Panc1 (cell line): ENCODE results near the gene STUB1. TPM values are rescaled to one million over a fixed set of nuclear protein-coding genes. Genes with fewer than 3 reads are reported as not detected.

Source experiments
- ATAC-seq: fragments of 200-7000 bp; cut with Tn5 transposase; 2 replicates; pipeline ENCODE4 v1.9.1; 2020; ENCODE audit warnings: mild to moderate bottlenecking, moderate library complexity
- BruUV-seq: library from RNA; stranded (reverse); fragments of 400-500 nt; replicated peaks from 2 replicates; lab custom pipeline; 2021; lab: Mats Ljungman, UMichigan
- CTCF ChIA-PET: fragments of 300-600 bp; sonication (Branson Sonifier 250); formaldehyde crosslinking; loops from one replicate; lab custom pipeline; 2022; ENCODE audit warnings: antibody characterized with exemption; lab: Charles Lee
- POLR2A ChIA-PET: fragments of 300-600 bp; sonication (Branson Sonifier 250); formaldehyde crosslinking; loops from one replicate; lab custom pipeline; 2022; ENCODE audit warnings: antibody characterized with exemption; lab: Charles Lee
- DNase-seq: peaks from one replicate; pipeline ENCODE4 v3.0.0-alpha.2; 2010; ENCODE audit warnings: low read depth, low spot score
- H3K27ac ChIP-seq: 2 replicates; pipeline ENCODE4 v1.5.1; 2011; ENCODE audit warnings: mild to moderate bottlenecking, low read length, inconsistent platforms
- H3K27me3 ChIP-seq: fragments of 200-500 bp; sonication (Bioruptor generic); 2 replicates; pipeline ENCODE4 v1.6.0; 2014; ENCODE audit warnings: low read length, inconsistent platforms; ENCODE audit not compliant: control insufficient read depth, insufficient read depth
- H3K36me3 ChIP-seq: fragments of 200-500 bp; sonication (Bioruptor generic); 2 replicates; pipeline ENCODE4 v1.5.1; 2014; ENCODE audit warnings: inconsistent platforms, mild to moderate bottlenecking, low read length, moderate library complexity; ENCODE audit not compliant: control insufficient read depth, insufficient read depth
- H3K4me1 ChIP-seq: 2 replicates; pipeline ENCODE4 v1.5.1; 2011; ENCODE audit warnings: inconsistent platforms, mild to moderate bottlenecking, low read length, moderate library complexity; ENCODE audit not compliant: control insufficient read depth, insufficient read depth
- H3K4me3 ChIP-seq, 2 experiments: 2 replicates each; pipeline ENCODE4 v1.5.1; 2011 to 2012; ENCODE audit warnings: low read depth in 2 of 2, low read length in 2 of 2, mild to moderate bottlenecking in 2 of 2, inconsistent platforms in 1 of 2, moderate library complexity in 1 of 2
- H3K9me3 ChIP-seq: fragments of 200-500 bp; sonication (Bioruptor generic); 2 replicates; pipeline ENCODE4 v1.5.1; 2014; ENCODE audit warnings: low read depth, mild to moderate bottlenecking, inconsistent platforms, low read length, moderate library complexity; ENCODE audit not compliant: control insufficient read depth, insufficient read depth
- CTCF ChIP-seq: fragments of 450-650 bp; IDR thresholded peaks from 2 replicates; pipeline ENCODE4 v1.5.1; 2017; ENCODE audit warnings: mild to moderate bottlenecking
- POLR2AphosphoS5 ChIP-seq: IDR thresholded peaks from 2 replicates; pipeline ENCODE4 v1.6.1; 2012; ENCODE audit warnings: mild to moderate bottlenecking, low read depth, low read length, moderate library complexity
- REST ChIP-seq, 2 experiments: IDR thresholded peaks; 2 replicates each; pipeline ENCODE4 v1.6.1; 2011 to 2012; ENCODE audit warnings: low read depth in 2 of 2, control low read depth in 1 of 2, low read length in 1 of 2, mild to moderate bottlenecking in 1 of 2, moderate library complexity in 1 of 2; ENCODE audit not compliant: insufficient read depth in 1 of 2
- TCF7L2 ChIP-seq: IDR thresholded peaks from 2 replicates; pipeline ENCODE4 v1.6.1; 2011; ENCODE audit warnings: mild to moderate bottlenecking, low read depth, low read length, inconsistent platforms
- in situ Hi-C: cut with HindIII; loops from 2 replicates; pipeline ENCODE4 v1.10.0; 2016; ENCODE audit warnings: low sequenced_read_pairs, low pct_unique_long_range_greater_than_20kb
- intact Hi-C: fragments of 100-400 bp; cut with micrococcal nuclease; formaldehyde crosslinking; loops from one replicate; pipeline ENCODE4 v1.10.0; 2022; ENCODE audit not compliant: unreplicated experiment
- total RNA-seq: library from RNA; stranded (reverse); gene quantifications from one replicate; pipeline ENCODE4 v1.2.1, GENCODE V29; 2021; ENCODE audit not compliant: unreplicated experiment

STUB1 gene
- total RNA-seq, 1 experiment from 2014 or later = 217 TPM

- TF ChIP-seq CTCF (no peak), TCF7L2 (no peak), POLR2AphosphoS5 (no peak), REST (IDR thresholded peaks at IDR 0.05; ENCODE audit: insufficient read depth in 1 of 2, low read depth in 2 of 2, low read length in 1 of 2) (no peak)
- BruUV-seq = no TSS peak
- no peak for DNase-seq
- CTCF ChIA-PET = interaction anchor here (0.5 to 1.3 kb wide), 4 partner anchors 20 to 449 kb away, joined by 3 to 8 read pairs (median 6); no protein-coding TSS in a partner anchor
- intact Hi-C loops (no loop called here), in situ Hi-C loops (no loop called here)
- no peaks in the 10 kb centered on the region for H3K9me3 ChIP-seq
- no peaks in the 10 kb centered on the region for H3K27me3 ChIP-seq
- no peak for ATAC-seq
- H3K4me3 ChIP-seq = no peak overlapping the region
- H3K27ac ChIP-seq = no peak overlapping the region
- no peaks in the 10 kb centered on the region; the same call in 1 of the 2 replicates for H3K4me1 ChIP-seq
- H3K36me3 ChIP-seq = peaks cover 2% of the 10 kb centered on the region
- POLR2A ChIA-PET = no interaction called here
These were observed 52.1 kb downstream of the STUB1 start for GRCh38 chr16:732332-732731.

Other genes with a start within 250 kb of the STUB1 start
- 78.5 TPM for gene CAPN15, start 152.7 kb upstream of the STUB1 start, total RNA-seq
- gene PRR35, start 120.0 kb upstream of the STUB1 start, total RNA-seq = 2.2 TPM
- gene NHLRC4, start 113.4 kb upstream of the STUB1 start, total RNA-seq = 4.0 TPM
- 83.5 TPM for gene PIGQ, start 110.4 kb upstream of the STUB1 start, total RNA-seq
- gene RAB40C, start 90.3 kb upstream of the STUB1 start, total RNA-seq = 30.7 TPM
- 2.0 TPM for gene WFIKKN1, start 49.4 kb upstream of the STUB1 start, total RNA-seq
- gene METTL26, start 44.1 kb upstream of the STUB1 start, total RNA-seq = 91.8 TPM
- 91.6 TPM for gene MCRIP2, start 38.6 kb upstream of the STUB1 start, total RNA-seq
- 58.9 TPM for gene WDR90, start 31.0 kb upstream of the STUB1 start, total RNA-seq
- 195 TPM for gene RHOT2, start 12.3 kb upstream of the STUB1 start, total RNA-seq
- 6.6 TPM for gene RHBDL1, start 4.7 kb upstream of the STUB1 start, total RNA-seq
- 73.9 TPM for gene JMJD8, start 3.9 kb downstream of the STUB1 start, total RNA-seq
- gene WDR24, start 10.0 kb downstream of the STUB1 start, total RNA-seq = 17.9 TPM
- 28.0 TPM for gene FBXL16, start 25.4 kb downstream of the STUB1 start, total RNA-seq
- gene METRN, start 34.7 kb downstream of the STUB1 start, total RNA-seq = 407 TPM
- gene ANTKMT, start 40.7 kb downstream of the STUB1 start, total RNA-seq = 93.6 TPM
- 18.2 TPM for gene CCDC78, start 46.0 kb downstream of the STUB1 start, total RNA-seq
- gene HAGHL, start 46.7 kb downstream of the STUB1 start, total RNA-seq = 41.1 TPM
- gene CIAO3, start 60.6 kb downstream of the STUB1 start, total RNA-seq = 34.0 TPM
- 1.1 TPM for gene MSLN, start 80.3 kb downstream of the STUB1 start, total RNA-seq
- 61.1 TPM for gene RPUSD1, start 108.0 kb downstream of the STUB1 start, total RNA-seq
- 118 TPM for gene CHTF18, start 108.2 kb downstream of the STUB1 start, total RNA-seq
- gene GNG13, start 120.3 kb downstream of the STUB1 start, total RNA-seq = 0.23 TPM